ENCODE measurements around the gene ZDHHC9. TPM values are rescaled to one million over a fixed set of nuclear protein-coding genes. Genes with fewer than 3 reads are reported as not detected.

Gene ZDHHC9
- total RNA-seq, 1 donor from 2014 or later = 64.0 TPM

- no peaks in the 10 kb centered on the region for H3K36me3 Mint-ChIP-seq (ENCODE audit: low read depth, unreplicated experiment)
- H3K27ac ChIP-seq (ENCODE audit: low read depth, low read length) = peak overlapping the region; percentile 52
- no peaks in the 10 kb centered on the region for H3K27me3 Mint-ChIP-seq (ENCODE audit: low read depth, unreplicated experiment)
Measured at GRCh38 chrX:129843209-129843458, 552 bp downstream of the ZDHHC9 start.

GRCh38 chrX:129842510-129843208 is 1.0 kb downstream of the ZDHHC9 start:
- no peaks in the 10 kb centered on the region for H3K9me3 Mint-ChIP-seq (ENCODE audit: unreplicated experiment)
- TF ChIP-seq EZH2 (IDR thresholded peaks at IDR 0.05; ENCODE audit: insufficient read depth, low read length) (no peak), CTCF (IDR thresholded peaks at IDR 0.05; ENCODE audit: insufficient read depth, low read depth, low read length) (no peak)
- peaks cover 23% of the 10 kb centered on the region for H3K4me1 Mint-ChIP-seq (ENCODE audit: low read depth, unreplicated experiment)
- peaks cover 6% of the 10 kb centered on the region for H3K4me1 ChIP-seq (ENCODE audit: insufficient read depth, low read length)
- DNase-seq (ENCODE audit: low read depth) = peak; percentile 40
- H3K27ac Mint-ChIP-seq (ENCODE audit: unreplicated experiment) = peak overlapping the region; percentile 72
- peak; percentile 93 for FAIRE-seq
- peak overlapping the region; percentile 52 for H3K27ac ChIP-seq (ENCODE audit: low read depth, low read length)
- peak overlapping the region; percentile 87 for H3K4me2 ChIP-seq (ENCODE audit: low read length)
- H3K9ac ChIP-seq (ENCODE audit: low read length) = peak overlapping the region; percentile 84
- peak overlapping the region; percentile 74 for H3K4me3 ChIP-seq (ENCODE audit: insufficient read depth, low read depth, low read length)
- peaks cover 2% of the 10 kb centered on the region for H3K36me3 ChIP-seq (ENCODE audit: insufficient read depth, low read length)
- no peaks in the 10 kb centered on the region for H3K9me3 ChIP-seq (ENCODE audit: insufficient read depth, low read depth, low read length)
- H3K27me3 ChIP-seq (ENCODE audit: insufficient read depth, low read length) = peaks cover 3% of the 10 kb centered on the region
- H3K27me3 Mint-ChIP-seq (ENCODE audit: low read depth, unreplicated experiment) = no peaks in the 10 kb centered on the region
- no peaks in the 10 kb centered on the region for H3K36me3 Mint-ChIP-seq (ENCODE audit: low read depth, unreplicated experiment)
- H3K79me2 ChIP-seq (ENCODE audit: insufficient read depth, low read length) = peaks cover 29% of the 10 kb centered on the region
- peak overlapping the region; percentile 92 for H3K4me3 Mint-ChIP-seq (ENCODE audit: unreplicated experiment)
- H4K20me1 ChIP-seq (ENCODE audit: insufficient read depth, low read length) = peaks cover 28% of the 10 kb centered on the region
- H2AFZ ChIP-seq (ENCODE audit: low read depth, low read length) = peak overlapping the region; percentile 85

More at GRCh38 chrX:129843209-129843458, 552 bp downstream of the ZDHHC9 start:
- TF ChIP-seq EZH2 (IDR thresholded peaks at IDR 0.05; ENCODE audit: insufficient read depth, low read length) (no peak), CTCF (IDR thresholded peaks at IDR 0.05; ENCODE audit: insufficient read depth, low read depth, low read length) (no peak)
- Histone ChIP-seq H3K4me2 (ENCODE audit: low read length) (peak overlapping the region; percentile 87), H3K9ac (ENCODE audit: low read length) (peak overlapping the region; percentile 84), H3K36me3 (ENCODE audit: insufficient read depth, low read length) (peaks cover 2% of the 10 kb centered on the region), H3K4me1 (ENCODE audit: insufficient read depth, low read length) (peaks cover 6% of the 10 kb centered on the region), H3K27me3 (ENCODE audit: insufficient read depth, low read length) (peaks cover 3% of the 10 kb centered on the region), H3K9me3 (ENCODE audit: insufficient read depth, low read depth, low read length) (no peaks in the 10 kb centered on the region), H3K79me2 (ENCODE audit: insufficient read depth, low read length) (peaks cover 27% of the 10 kb centered on the region), H4K20me1 (ENCODE audit: insufficient read depth, low read length) (peaks cover 28% of the 10 kb centered on the region), H2AFZ (ENCODE audit: low read depth, low read length) (peak overlapping the region; percentile 85), H3K4me3 (ENCODE audit: insufficient read depth, low read depth, low read length) (peak overlapping the region; percentile 74)
- peaks cover 23% of the 10 kb centered on the region for H3K4me1 Mint-ChIP-seq (ENCODE audit: low read depth, unreplicated experiment)
- peak overlapping the region; percentile 92 for H3K4me3 Mint-ChIP-seq (ENCODE audit: unreplicated experiment)
- no peaks in the 10 kb centered on the region for H3K9me3 Mint-ChIP-seq (ENCODE audit: unreplicated experiment)
- no peak for DNase-seq (ENCODE audit: low read depth)
- peak overlapping the region; percentile 72 for H3K27ac Mint-ChIP-seq (ENCODE audit: unreplicated experiment)
- no peak for FAIRE-seq

GRCh38 chrX:129840344-129840743 is 3.3 kb downstream of the ZDHHC9 start:
- DNase-seq (ENCODE audit: low read depth) = no peak
- Histone ChIP-seq H3K79me2 (ENCODE audit: insufficient read depth, low read length) (peaks cover 30% of the 10 kb centered on the region), H3K4me3 (ENCODE audit: insufficient read depth, low read depth, low read length) (no peak overlapping the region), H2AFZ (ENCODE audit: low read depth, low read length) (no peak overlapping the region), H3K4me2 (ENCODE audit: low read length) (peak overlapping the region; percentile 44), H3K9me3 (ENCODE audit: insufficient read depth, low read depth, low read length) (no peaks in the 10 kb centered on the region), H3K9ac (ENCODE audit: low read length) (no peak overlapping the region), H3K27me3 (ENCODE audit: insufficient read depth, low read length) (no peaks in the 10 kb centered on the region), H3K36me3 (ENCODE audit: insufficient read depth, low read length) (peaks cover 2% of the 10 kb centered on the region), H3K27ac (ENCODE audit: low read depth, low read length) (no peak overlapping the region), H3K4me1 (ENCODE audit: insufficient read depth, low read length) (peaks cover 6% of the 10 kb centered on the region), H4K20me1 (ENCODE audit: insufficient read depth, low read length) (peaks cover 31% of the 10 kb centered on the region)
- H3K27ac Mint-ChIP-seq (ENCODE audit: unreplicated experiment) = no peak overlapping the region
- peaks cover 23% of the 10 kb centered on the region for H3K4me1 Mint-ChIP-seq (ENCODE audit: low read depth, unreplicated experiment)
- no peak for TF ChIP-seq EZH2 (IDR thresholded peaks at IDR 0.05; ENCODE audit: insufficient read depth, low read length)
- no peak for TF ChIP-seq CTCF (IDR thresholded peaks at IDR 0.05; ENCODE audit: insufficient read depth, low read depth, low read length)
- H3K9me3 Mint-ChIP-seq (ENCODE audit: unreplicated experiment) = no peaks in the 10 kb centered on the region
- H3K4me3 Mint-ChIP-seq (ENCODE audit: unreplicated experiment) = peak overlapping the region; percentile 80
- no peaks in the 10 kb centered on the region for H3K27me3 Mint-ChIP-seq (ENCODE audit: low read depth, unreplicated experiment)
- no peak for FAIRE-seq
- H3K36me3 Mint-ChIP-seq (ENCODE audit: low read depth, unreplicated experiment) = no peaks in the 10 kb centered on the region

All from astrocyte (in vitro differentiated cells and primary cell).